ENCODE measurements around the gene ASB6.

The ASB6 gene

DNA sequence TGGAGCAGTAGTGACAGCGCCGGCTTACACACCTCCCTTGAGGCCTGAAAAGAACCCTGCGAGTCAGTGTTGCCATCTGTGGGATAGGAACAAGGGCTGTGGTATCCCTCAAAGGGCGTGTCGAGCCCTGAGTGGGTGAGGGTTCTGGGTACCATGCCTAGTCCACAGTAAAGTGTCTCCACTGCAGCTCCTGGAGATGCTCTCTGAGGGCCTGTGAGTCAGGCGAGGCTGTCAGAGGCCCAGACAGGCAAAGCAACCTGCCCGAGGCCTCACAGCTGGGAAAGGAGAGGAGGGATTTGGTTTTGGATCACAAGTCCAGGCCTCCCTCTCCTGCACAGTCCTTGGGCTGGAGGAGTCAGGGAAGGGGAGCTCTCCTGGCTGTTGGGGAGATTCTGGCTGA, 29.6 kb upstream of the ASB6 start:
- Histone ChIP-seq H3K4me1 (peaks cover 7 to 36% (median 26%) of the 10 kb centered on the region in 10 experiments; a peak in 16 of 20 replicates), H4K20me1 (no peaks in the 10 kb centered on the region; a peak in 2 of 22 replicates), H3K9me3 (replicated peaks in 1 of 11) (no peaks in the 10 kb centered on the region), H3K27ac (no peak overlapping the region), H3K9ac (0 out of 22 replicates have a peak overlapping the region, but pooled peaks of 1 of the 11 experiments have one; percentile 16), H3K36me3 (no peaks in the 10 kb centered on the region), H3K27me3 (peaks cover 8 to 45% (median 30%) of the 10 kb centered on the region in 11 experiments; a peak in 21 of 22 replicates), H3K4me2 (peak overlapping the region in 8 of 11 experiments; percentile 8 to 60 (median 44); a peak in 11 of 22 replicates), H3K4me3 (no peak overlapping the region)
- TF ChIP-seq Cebpa-rat (IDR thresholded peaks at IDR 0.05), result no peak

DNA sequence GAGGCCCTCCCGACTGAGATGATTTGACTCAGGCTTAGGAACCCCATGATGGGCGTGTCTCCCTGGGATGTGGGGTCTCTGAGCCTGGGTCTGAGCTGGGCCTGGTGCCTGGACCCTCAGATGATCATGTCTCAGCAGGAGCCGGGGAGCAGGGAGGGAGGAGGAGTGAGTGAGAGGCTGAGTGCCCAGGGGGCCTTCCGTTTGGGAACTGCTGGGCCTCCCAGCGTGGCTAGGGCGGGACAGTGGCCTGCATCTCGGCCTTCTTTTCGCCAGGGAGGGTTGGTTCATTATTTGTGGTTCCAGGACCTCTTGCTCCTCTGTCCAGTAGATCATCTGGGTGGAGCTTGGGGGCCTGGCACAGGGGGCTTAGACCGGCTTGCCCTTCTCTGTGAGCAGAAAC, 29.1 kb upstream of the ASB6 start:
- H3K4me3 ChIP-seq, result no peak overlapping the region
- no peak overlapping the region for H3K27ac ChIP-seq
- H3K4me1 ChIP-seq, result peaks cover 7 to 36% (median 26%) of the 10 kb centered on the region in 10 experiments; a peak in 16 of 20 replicates
- peaks cover 11 to 45% (median 33%) of the 10 kb centered on the region in 11 experiments for H3K27me3 ChIP-seq
- no peaks in the 10 kb centered on the region; a peak in 2 of 22 replicates for H4K20me1 ChIP-seq
- H3K36me3 ChIP-seq, result no peaks in the 10 kb centered on the region
- no peak for TF ChIP-seq Cebpa-rat (IDR thresholded peaks at IDR 0.05)
- H3K4me2 ChIP-seq, result peak overlapping the region in 8 of 11 experiments; percentile 8 to 60 (median 44); a peak in 12 of 22 replicates
- 0 out of 22 replicates have a peak overlapping the region, but pooled peaks of 1 of the 11 experiments have one; percentile 16 for H3K9ac ChIP-seq
- no peaks in the 10 kb centered on the region for H3K9me3 ChIP-seq (replicated peaks in 1 of 11)

DNA sequence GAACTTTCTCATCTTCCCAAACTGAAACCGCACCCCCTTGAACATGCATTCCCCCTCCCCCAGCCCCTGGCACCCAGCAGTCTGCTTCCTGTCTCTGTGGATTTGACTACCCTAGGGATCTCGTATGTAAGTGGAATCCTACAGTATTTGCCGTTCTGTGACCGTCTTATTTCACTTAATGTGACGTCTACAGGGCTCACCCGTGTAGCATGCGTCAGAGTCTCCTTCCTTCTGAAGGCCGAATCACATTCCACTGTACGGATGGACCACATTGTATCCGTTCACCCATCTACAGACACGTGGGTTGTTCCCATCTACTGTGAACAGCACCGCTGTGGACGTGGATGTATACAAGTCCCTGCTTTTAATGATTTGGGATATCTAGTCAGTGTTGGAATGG, 28.0 kb upstream of the ASB6 start:
- H3K9me3 ChIP-seq (replicated peaks in 1 of 11), result no peaks in the 10 kb centered on the region
- H3K4me3 ChIP-seq, result no peak overlapping the region
- no peaks in the 10 kb centered on the region for H3K36me3 ChIP-seq
- H3K27me3 ChIP-seq, result peaks cover 21 to 51% (median 44%) of the 10 kb centered on the region in 11 experiments
- no peak overlapping the region for H3K27ac ChIP-seq
- H3K9ac ChIP-seq, result no peak overlapping the region
- no peaks in the 10 kb centered on the region; a peak in 2 of 22 replicates for H4K20me1 ChIP-seq
- peak overlapping the region in 9 of 11 experiments; percentile 3 to 60 (median 33); a peak in 11 of 22 replicates for H3K4me2 ChIP-seq
- H3K4me1 ChIP-seq, result peaks cover 7 to 38% (median 26%) of the 10 kb centered on the region in 10 experiments; a peak in 16 of 20 replicates
- TF ChIP-seq Cebpa-rat (IDR thresholded peaks at IDR 0.05), result no peak

DNA sequence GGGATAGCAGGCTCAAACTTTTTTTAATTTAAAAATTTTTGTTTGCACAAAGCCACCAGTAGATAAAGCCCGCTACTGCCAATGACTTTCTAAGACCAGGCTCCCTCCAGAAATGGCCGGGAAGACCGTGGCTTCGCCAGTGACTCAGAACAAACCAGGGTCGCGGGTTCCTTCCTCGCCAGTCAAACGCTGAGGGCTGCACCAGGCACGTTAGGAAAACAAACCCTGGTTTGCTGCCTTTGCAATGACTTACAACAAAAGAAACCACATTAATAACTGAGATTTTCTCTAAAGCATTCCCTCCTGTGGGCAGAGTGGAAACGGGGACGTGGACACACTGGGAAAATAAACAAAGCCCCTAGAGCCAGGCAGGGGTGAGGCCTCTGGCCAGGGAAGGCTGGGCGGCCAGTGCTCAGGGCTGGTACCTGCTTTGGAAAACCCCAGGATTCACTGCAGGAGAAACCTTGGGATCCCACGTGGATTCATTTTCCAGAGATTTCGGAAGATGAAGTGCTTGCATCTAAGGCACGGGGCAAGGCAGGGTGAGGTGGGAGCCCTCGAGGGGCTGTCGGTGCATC, 27.3 kb upstream of the ASB6 start:
- Histone ChIP-seq H3K4me2 (peak overlapping the region in 8 of 11 experiments; percentile 3 to 60 (median 34); a peak in 13 of 22 replicates), H3K4me1 (peaks cover 7 to 38% (median 26%) of the 10 kb centered on the region in 10 experiments; a peak in 16 of 20 replicates), H3K27ac (no peak overlapping the region), H3K27me3 (peaks cover 28 to 58% (median 51%) of the 10 kb centered on the region in 11 experiments), H3K9ac (no peak overlapping the region), H3K4me3 (no peak overlapping the region), H3K36me3 (no peaks in the 10 kb centered on the region), H4K20me1 (no peaks in the 10 kb centered on the region; a peak in 2 of 22 replicates), H3K9me3 (replicated peaks in 1 of 11) (no peaks in the 10 kb centered on the region)
- no peak for TF ChIP-seq Cebpa-rat (IDR thresholded peaks at IDR 0.05)

DNA sequence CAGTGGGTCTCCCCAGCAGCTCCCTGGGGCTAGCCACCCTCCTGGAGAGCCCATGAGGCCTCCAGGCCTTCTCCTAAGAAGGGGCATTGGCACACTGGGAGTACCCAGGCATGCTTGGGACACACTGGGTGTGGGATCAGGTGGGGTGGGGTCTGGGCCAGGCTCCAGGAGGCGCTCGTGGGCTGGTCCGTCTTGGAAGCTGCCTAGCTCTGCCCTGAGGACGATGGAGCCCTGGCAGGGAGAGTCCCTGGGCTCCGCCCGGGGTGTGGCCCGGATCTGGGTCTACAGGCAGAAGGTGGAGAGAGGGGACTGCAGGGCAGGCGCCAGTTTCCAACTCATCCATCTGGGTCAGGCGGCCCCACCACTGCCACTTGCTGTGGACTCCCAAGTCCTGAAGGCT, 25.9 kb upstream of the ASB6 start:
- peaks cover 29 to 69% (median 61%) of the 10 kb centered on the region in 11 experiments for H3K27me3 ChIP-seq
- no peak overlapping the region for H3K4me2 ChIP-seq
- no peak overlapping the region for H3K9ac ChIP-seq
- no peaks in the 10 kb centered on the region for H3K9me3 ChIP-seq (replicated peaks in 1 of 11)
- H3K27ac ChIP-seq, result no peak overlapping the region
- H3K4me1 ChIP-seq, result peaks cover 7 to 38% (median 26%) of the 10 kb centered on the region in 10 experiments; a peak in 16 of 20 replicates
- H3K36me3 ChIP-seq, result no peaks in the 10 kb centered on the region
- no peaks in the 10 kb centered on the region; a peak in 1 of 22 replicates for H4K20me1 ChIP-seq
- H3K4me3 ChIP-seq, result no peak overlapping the region
- no peak for TF ChIP-seq Cebpa-rat (IDR thresholded peaks at IDR 0.05)

DNA sequence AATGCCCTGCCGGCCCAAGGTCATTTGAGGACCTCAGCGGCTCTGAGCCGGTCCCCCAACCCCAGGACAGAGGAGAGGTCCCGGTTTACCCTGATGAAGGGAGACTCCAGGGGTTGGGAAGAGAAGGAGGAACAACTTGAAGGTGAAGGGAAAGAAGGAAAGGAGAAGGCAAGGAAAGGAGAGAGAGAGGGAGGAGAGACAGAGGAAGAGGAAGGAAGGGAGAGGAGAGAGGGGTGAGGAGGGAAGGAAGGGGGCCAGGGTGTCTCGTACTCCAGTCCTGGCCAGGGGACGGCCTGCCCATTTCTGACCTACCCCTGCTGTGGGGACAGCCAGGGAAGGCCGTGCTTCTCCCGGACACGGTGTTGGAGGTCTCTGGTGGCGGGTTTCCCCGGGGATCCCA, 25.4 kb upstream of the ASB6 start:
- Histone ChIP-seq H3K27ac (no peak overlapping the region), H3K9ac (no peak overlapping the region)

DNA sequence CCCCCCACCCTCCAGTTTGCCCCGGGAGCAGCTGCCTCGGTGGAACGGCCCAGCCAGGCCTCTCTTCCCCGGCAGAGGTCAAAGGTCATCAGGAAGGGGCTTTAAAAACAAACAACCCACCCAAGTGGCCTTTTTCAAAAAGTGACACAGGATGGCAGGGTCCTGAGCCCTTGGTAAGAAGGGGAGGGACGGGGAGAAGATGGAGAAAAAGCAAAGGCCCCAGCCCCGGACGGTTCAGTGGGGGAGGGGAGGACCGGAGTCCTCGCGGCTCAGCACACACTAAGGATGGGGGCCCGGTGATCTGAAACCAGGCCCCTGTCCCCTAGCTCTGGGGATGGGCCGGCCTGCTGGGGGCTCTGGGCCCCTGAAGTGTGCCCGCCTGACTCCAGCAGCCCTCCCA, 24.6 kb upstream of the ASB6 start:
- Histone ChIP-seq H3K4me3 (no peak overlapping the region), H3K4me1 (peaks cover 4 to 32% (median 26%) of the 10 kb centered on the region in 10 experiments; a peak in 16 of 20 replicates), H3K27ac (no peak overlapping the region), H3K9me3 (replicated peaks in 1 of 11) (no peaks in the 10 kb centered on the region), H3K4me2 (no peak overlapping the region), H3K27me3 (peaks cover 29 to 70% (median 61%) of the 10 kb centered on the region in 11 experiments), H3K36me3 (no peaks in the 10 kb centered on the region), H3K9ac (no peak overlapping the region), H4K20me1 (no peaks in the 10 kb centered on the region)
- TF ChIP-seq Cebpa-rat (IDR thresholded peaks at IDR 0.05), result no peak

More for the DNA sequence above, 25.4 kb upstream of the ASB6 start:
- no peak for TF ChIP-seq Cebpa-rat (IDR thresholded peaks at IDR 0.05)
- no peaks in the 10 kb centered on the region; a peak in 1 of 22 replicates for H4K20me1 ChIP-seq
- H3K9me3 ChIP-seq (replicated peaks in 1 of 11), result no peaks in the 10 kb centered on the region
- no peaks in the 10 kb centered on the region for H3K36me3 ChIP-seq
- H3K4me3 ChIP-seq, result no peak overlapping the region
- peaks cover 29 to 70% (median 61%) of the 10 kb centered on the region in 11 experiments for H3K27me3 ChIP-seq
- peaks cover 7 to 38% (median 26%) of the 10 kb centered on the region in 10 experiments; a peak in 16 of 20 replicates for H3K4me1 ChIP-seq
- H3K4me2 ChIP-seq, result no peak overlapping the region

DNA sequence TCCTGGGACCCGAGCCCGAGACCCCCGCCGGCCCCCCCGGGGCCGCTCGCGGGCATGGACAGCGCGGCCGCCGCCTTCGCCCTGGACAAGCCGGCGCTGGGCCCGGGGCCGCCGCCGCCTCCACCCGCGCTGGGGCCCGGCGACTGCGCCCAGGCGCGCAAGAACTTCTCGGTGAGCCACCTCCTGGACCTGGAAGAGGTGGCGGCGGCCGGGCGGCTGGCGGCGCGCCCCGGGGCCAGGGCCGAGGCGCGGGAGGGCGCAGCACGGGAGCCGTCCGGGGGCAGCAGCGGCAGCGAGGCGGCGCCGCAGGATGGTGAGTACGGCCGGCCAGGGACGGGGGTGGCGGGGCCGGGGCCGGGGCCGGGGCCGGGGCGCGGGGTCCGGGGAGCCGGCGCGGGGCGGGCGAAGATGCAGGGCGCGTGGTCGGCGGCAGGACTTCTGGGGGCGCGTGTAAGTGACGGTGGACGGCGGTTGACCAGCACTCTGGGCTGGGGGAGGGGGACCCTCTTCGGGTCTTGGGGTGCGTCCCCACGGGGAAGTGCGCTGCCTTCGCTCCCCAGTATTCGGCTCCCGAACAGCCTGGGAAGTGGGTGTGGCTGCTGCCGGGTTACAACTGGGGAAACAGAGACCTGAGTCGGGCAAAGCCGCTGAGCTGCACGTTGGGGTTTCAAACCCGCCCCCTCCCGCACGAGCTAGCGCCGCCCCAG, 24.0 kb upstream of the ASB6 start:
- no peak overlapping the region for H3K9ac ChIP-seq
- H3K27me3 ChIP-seq, result peaks cover 29 to 70% (median 61%) of the 10 kb centered on the region in 11 experiments
- H3K9me3 ChIP-seq (replicated peaks in 1 of 11), result no peaks in the 10 kb centered on the region
- H3K4me3 ChIP-seq, result peak overlapping the region in 4 of 10 experiments; percentile 12 to 37 (median 30); a peak in 3 of 20 replicates
- TF ChIP-seq Cebpa-rat (IDR thresholded peaks at IDR 0.05), result no peak
- H3K4me1 ChIP-seq, result peaks cover 0 to 26% (median 19%) of the 10 kb centered on the region in 10 experiments; a peak in 15 of 20 replicates
- peak overlapping the region in 6 of 11 experiments; percentile 12 to 50 (median 37); a peak in 7 of 22 replicates for H3K4me2 ChIP-seq
- no peaks in the 10 kb centered on the region for H4K20me1 ChIP-seq
- H3K27ac ChIP-seq, result no peak overlapping the region
- H3K36me3 ChIP-seq, result no peaks in the 10 kb centered on the region

DNA sequence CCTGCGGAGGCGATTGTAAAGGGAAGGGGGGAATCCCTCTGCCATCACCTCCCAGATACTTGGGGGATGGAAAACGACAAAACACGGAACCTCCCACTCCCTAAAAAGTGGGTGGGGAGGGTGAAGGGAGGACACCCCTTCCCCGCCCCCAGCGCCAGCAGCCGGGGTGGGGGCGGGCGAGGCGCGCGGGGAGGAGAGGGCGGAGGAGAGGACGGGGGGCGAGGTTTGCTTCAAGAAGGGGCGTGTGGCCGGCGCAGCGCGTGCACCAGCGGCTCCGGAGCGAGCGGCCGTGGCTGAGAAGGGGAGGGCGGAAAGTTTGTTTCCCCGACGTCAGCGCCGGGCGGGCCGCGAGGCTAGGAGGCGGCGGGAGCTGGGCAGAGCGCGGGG, 23.4 kb upstream of the ASB6 start, which contains the start of gene PRRX2:
Gene PRRX2, plus strand, starts transcription at position 259 of the 387 bp plus-strand sequence. CDS start 221 bp downstream, outside the sequence.
- no peaks in the 10 kb centered on the region for H3K36me3 ChIP-seq
- H3K4me3 ChIP-seq, result peak within 1 kb of the TSS in 4 of 10 experiments; percentile 12 to 37 (median 30); a peak in 3 of 20 replicates
- no peak for TF ChIP-seq Cebpa-rat (IDR thresholded peaks at IDR 0.05)

More for the DNA sequence above, 23.4 kb upstream of the ASB6 start, which contains the start of gene PRRX2:
- no peak within 1 kb of the TSS for H3K9ac ChIP-seq
- H3K4me1 ChIP-seq, result peaks cover 0 to 20% (median 14%) of the 10 kb centered on the region in 10 experiments; a peak in 14 of 20 replicates
- peak within 1 kb of the TSS in 6 of 11 experiments; percentile 12 to 50 (median 37); a peak in 8 of 22 replicates for H3K4me2 ChIP-seq
- H3K9me3 ChIP-seq (replicated peaks in 1 of 11), result no peaks in the 10 kb centered on the region
- peaks cover 29 to 70% (median 61%) of the 10 kb centered on the region in 11 experiments for H3K27me3 ChIP-seq
- no peak within 1 kb of the TSS for H3K27ac ChIP-seq
- no peaks in the 10 kb centered on the region for H4K20me1 ChIP-seq
